Right lobe of liver (tissue), 6 donors: Measurements from ENCODE around the gene ADGRF3. TPM values are rescaled to one million over a fixed set of nuclear protein-coding genes. Genes with fewer than 3 reads are reported as not detected.
"Not testable (repeated sequence)": the region's sequence is repeated elsewhere in the genome, so short reads cannot be mapped to it uniquely, and the experiment has no call there.

ENCODE experiments used
- ATAC-seq, 4 donors: fragments of 200-7000 bp; cut with Tn5 transposase; one replicate each; pipeline ENCODE4 v1.9.1; 2020; ENCODE audit warnings: mild to moderate bottlenecking in 4 of 4, moderate library complexity in 4 of 4
- DNase-seq, 3 donors: peaks; one replicate each; pipeline ENCODE4 v3.0.0-alpha.2; 2020
- H3K27ac ChIP-seq, 3 donors: fragments of 200-600 bp; one replicate each; pipeline ENCODE4 v1.8.0; 2022
- H3K27me3 ChIP-seq, 2 donors: fragments of 200-600 bp; one replicate each; pipeline ENCODE4 v1.8.0; 2022
- H3K36me3 ChIP-seq, 4 donors: fragments of 200-600 bp; sonication (generic) in 1 of 4; one replicate each; pipeline versions ENCODE4 v1.5.1 to v1.8.0; 2017 to 2022; ENCODE audit warnings: control low read depth in 1 of 4
- H3K4me1 ChIP-seq, 4 donors: fragments of 200-600 bp; sonication (generic) in 1 of 4; one replicate each; pipeline versions ENCODE4 v1.5.1 to v1.8.0; 2017 to 2022; ENCODE audit warnings: control low read depth in 1 of 4
- H3K4me3 ChIP-seq, 3 donors: fragments of 200-600 bp; one replicate each; pipeline ENCODE4 v1.8.0; 2022
- H3K9me3 ChIP-seq, 4 donors: fragments of 200-600 bp; sonication (generic) in 1 of 4; one replicate each; pipeline versions ENCODE4 v1.5.1 to v1.8.0; 2017 to 2022; ENCODE audit warnings: control low read depth in 1 of 4
- CTCF ChIP-seq, 4 donors: fragments of 200-600 bp in 3 of 4; fragments of 450-650 bp in 1 of 4; IDR thresholded peaks; one replicate each; pipeline versions ENCODE4 v1.5.1 to v1.8.0; 2016 to 2022; ENCODE audit warnings: antibody characterized with exemption in 4 of 4, mild to moderate bottlenecking in 2 of 4
- POLR2A ChIP-seq: fragments of 450-650 bp; IDR thresholded peaks from one replicate; pipeline ENCODE4 v1.6.1; 2017; ENCODE audit warnings: antibody characterized with exemption, mild to moderate bottlenecking
- WGBS: methylation state at CpG from one replicate; pipeline ENCODE4 v1.1.6; 2018; ENCODE audit warnings: low coverage, low lambda C conversion rate; ENCODE audit not compliant: insufficient coverage; ENCODE audit errors: missing lambda C conversion rate; 5-methylcytosine and 5-hydroxymethylcytosine counted together
- intact Hi-C, 2 donors: fragments of 100-400 bp; cut with DNase I; formaldehyde crosslinking; loops; one replicate each; pipeline versions ENCODE4 v1.11.2 to v1.14.1; 2022
- total RNA-seq, 6 experiments: library from RNA; depleted of rRNA in 2 of 6; stranded (reverse); fragments of >200 nt in 2 of 6; fragmentation: NEBNext Ultra II Directional in 3 of 6; extraction: Animal tissue kit (Norgen Biotek cat#: 25700) in 3 of 6; gene quantifications; one replicate each; pipeline versions ENCODE4 v1.1.0 to v1.2.4, GENCODE V29; 2016 to 2023
- donor health status: DM: no; HTN: yes; CAD: no.
- donor health status: DM: no; HTN: no; CAD: no.
- donor health status: DM: no; HTN: no; CAD: no.
- donor health status: DM: no; HTN: yes; CAD: no.
- donor health status: DM: no; HTN: yes; CAD: no.

ADGRF3 gene
- total RNA-seq, 6 experiments from 2014 or later, result 0.07 to 0.51 (median 0.15) TPM; not detected in 3

- intact Hi-C loops, result no loop called here
- ATAC-seq (no peak), DNase-seq (no peak)
- no peak overlapping the region for H3K27ac ChIP-seq
- no peaks in the 10 kb centered on the region for H3K4me1 ChIP-seq
- no peaks in the 10 kb centered on the region for H3K36me3 ChIP-seq
- no peaks in the 10 kb centered on the region for H3K9me3 ChIP-seq
- WGBS, result 60% methylated on average over 2 of the region's 4 CpGs
- no peak for TF ChIP-seq POLR2A
- no peak for TF ChIP-seq CTCF (IDR thresholded peaks at IDR 0.05)
- no peak overlapping the region for H3K4me3 ChIP-seq
- H3K27me3 ChIP-seq, result no peaks in the 10 kb centered on the region
Observed at GRCh38 chr2:26325851-26326250, 20.7 kb downstream of the ADGRF3 start.

- no peak overlapping the region for H3K4me3 ChIP-seq
- intact Hi-C loops, result no loop called here
- DNase-seq (no peak), ATAC-seq (no peak)
- H3K27ac ChIP-seq, result no peak overlapping the region
- H3K9me3 ChIP-seq, result no peaks in the 10 kb centered on the region
- no peaks in the 10 kb centered on the region for H3K4me1 ChIP-seq
- WGBS, result 13% methylated on average over 3 of the region's 3 CpGs
- TF ChIP-seq POLR2A (no peak), CTCF (IDR thresholded peaks at IDR 0.05) (no peak)
- no peaks in the 10 kb centered on the region for H3K36me3 ChIP-seq
- no peaks in the 10 kb centered on the region for H3K27me3 ChIP-seq
Observed at GRCh38 chr2:26324903-26325302, 21.7 kb downstream of the ADGRF3 start.

- H3K4me3 ChIP-seq, DNase-seq, intact Hi-C loops, H3K27me3 ChIP-seq, H3K9me3 ChIP-seq, H3K27ac ChIP-seq, ATAC-seq, H3K4me1 ChIP-seq, H3K36me3 ChIP-seq: not testable (repeated sequence)
Observed at GRCh38 chr2:26324479-26324878, 22.1 kb downstream of the ADGRF3 start.

GRCh38 chr2:26318950-26319349 is 27.6 kb downstream of the ADGRF3 start:
- ATAC-seq, result no peak
- 48% methylated on average over 4 of the region's 6 CpGs for WGBS
- no peaks in the 10 kb centered on the region for H3K27me3 ChIP-seq
- no peaks in the 10 kb centered on the region for H3K36me3 ChIP-seq
- DNase-seq, result no peak
- H3K27ac ChIP-seq, result no peak overlapping the region
- H3K9me3 ChIP-seq, result no peaks in the 10 kb centered on the region
- TF ChIP-seq CTCF (IDR thresholded peaks at IDR 0.05), result no peak
- TF ChIP-seq POLR2A, result no peak
- H3K4me1 ChIP-seq, result no peaks in the 10 kb centered on the region
- H3K4me3 ChIP-seq, result no peak overlapping the region
- intact Hi-C loops, result no loop called here

GRCh38 chr2:26317377-26318105 is 29.0 kb downstream of the ADGRF3 start:
- H3K4me3 ChIP-seq, result no peak overlapping the region
- ATAC-seq (no peak), DNase-seq (no peak)
- H3K36me3 ChIP-seq, result no peaks in the 10 kb centered on the region
- TF ChIP-seq CTCF (IDR thresholded peaks at IDR 0.05) (no peak), POLR2A (no peak)
- intact Hi-C loops, result no loop called here
- no peaks in the 10 kb centered on the region for H3K4me1 ChIP-seq
- H3K27ac ChIP-seq, result no peak overlapping the region
- H3K9me3 ChIP-seq, result no peaks in the 10 kb centered on the region
- WGBS, result 91% methylated on average over 7 of the region's 8 CpGs
- no peaks in the 10 kb centered on the region for H3K27me3 ChIP-seq
